A673 (cell line): ENCODE results near the gene TM4SF5.

Source experiments
- EZH2 ChIP-seq: fragments of 200-600 bp; sonication (generic); IDR thresholded peaks from 2 replicates; pipeline ENCODE4 v1.6.1; 2017; ENCODE audit warnings: borderline replicate concordance, low read depth, mild to moderate bottlenecking, mixed read lengths, antibody characterized with exemption, low read length; ENCODE audit not compliant: poor library complexity, severe bottlenecking
- TF ChIP-seq, protein P1 (sequence below): fragments of 300-800, 200-600 bp; sonication (generic); conservative IDR thresholded peaks from 2 replicates; pipeline ENCODE4 v1.5.1; 2017; ENCODE audit warnings: low read depth, mild to moderate bottlenecking, antibody characterized with exemption, low read length, moderate library complexity, mixed read lengths

DNA sequence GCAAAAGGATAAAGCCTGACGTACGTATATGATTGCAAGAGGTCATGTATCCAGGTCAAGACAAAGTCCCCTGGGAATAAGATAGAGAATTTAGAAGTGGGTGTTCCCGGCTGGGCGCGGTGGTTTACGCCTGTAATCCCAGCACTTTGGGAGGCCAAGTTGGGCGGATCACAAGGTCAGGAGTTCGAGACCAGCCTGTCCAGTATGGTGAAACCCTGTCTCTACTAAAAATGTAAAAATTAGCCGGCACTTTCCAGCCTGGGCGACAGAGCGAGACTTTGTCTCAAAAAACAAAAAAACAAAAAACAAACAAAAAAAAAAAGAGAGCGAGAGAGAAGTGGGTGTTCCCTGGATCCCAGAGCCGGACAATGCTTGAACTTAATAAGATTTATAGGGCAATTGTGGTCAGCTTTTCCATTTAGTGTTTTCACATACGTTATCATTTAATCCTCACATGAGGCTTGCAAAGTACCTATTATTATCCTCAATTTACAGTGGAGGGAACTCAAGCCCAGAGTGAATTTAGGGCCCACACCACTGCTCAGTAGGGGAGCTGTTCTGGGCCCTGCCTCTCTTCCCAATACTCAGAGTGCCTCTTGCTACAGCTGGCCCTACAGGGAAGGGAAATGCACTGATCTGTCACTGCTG is 16.6 kb downstream of the TM4SF5 start:
- TF ChIP-seq EZH2: no peak
- TF ChIP-seq, protein P1, sequence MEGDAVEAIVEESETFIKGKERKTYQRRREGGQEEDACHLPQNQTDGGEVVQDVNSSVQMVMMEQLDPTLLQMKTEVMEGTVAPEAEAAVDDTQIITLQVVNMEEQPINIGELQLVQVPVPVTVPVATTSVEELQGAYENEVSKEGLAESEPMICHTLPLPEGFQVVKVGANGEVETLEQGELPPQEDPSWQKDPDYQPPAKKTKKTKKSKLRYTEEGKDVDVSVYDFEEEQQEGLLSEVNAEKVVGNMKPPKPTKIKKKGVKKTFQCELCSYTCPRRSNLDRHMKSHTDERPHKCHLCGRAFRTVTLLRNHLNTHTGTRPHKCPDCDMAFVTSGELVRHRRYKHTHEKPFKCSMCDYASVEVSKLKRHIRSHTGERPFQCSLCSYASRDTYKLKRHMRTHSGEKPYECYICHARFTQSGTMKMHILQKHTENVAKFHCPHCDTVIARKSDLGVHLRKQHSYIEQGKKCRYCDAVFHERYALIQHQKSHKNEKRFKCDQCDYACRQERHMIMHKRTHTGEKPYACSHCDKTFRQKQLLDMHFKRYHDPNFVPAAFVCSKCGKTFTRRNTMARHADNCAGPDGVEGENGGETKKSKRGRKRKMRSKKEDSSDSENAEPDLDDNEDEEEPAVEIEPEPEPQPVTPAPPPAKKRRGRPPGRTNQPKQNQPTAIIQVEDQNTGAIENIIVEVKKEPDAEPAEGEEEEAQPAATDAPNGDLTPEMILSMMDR: no peak
